Stimulated activated CD4-positive, alpha-beta T cell treated with anti-CD3 and anti-CD28 coated beads, Interleukin-2, amount 100 ng/mL, for 48 hours (primary cell): Measurements from ENCODE around the gene RMDN3.

Experiments used
- DNase-seq, 2 donors: peaks; one replicate each; pipeline ENCODE4 v3.0.0-alpha.2; 2020

RMDN3 gene

DNA sequence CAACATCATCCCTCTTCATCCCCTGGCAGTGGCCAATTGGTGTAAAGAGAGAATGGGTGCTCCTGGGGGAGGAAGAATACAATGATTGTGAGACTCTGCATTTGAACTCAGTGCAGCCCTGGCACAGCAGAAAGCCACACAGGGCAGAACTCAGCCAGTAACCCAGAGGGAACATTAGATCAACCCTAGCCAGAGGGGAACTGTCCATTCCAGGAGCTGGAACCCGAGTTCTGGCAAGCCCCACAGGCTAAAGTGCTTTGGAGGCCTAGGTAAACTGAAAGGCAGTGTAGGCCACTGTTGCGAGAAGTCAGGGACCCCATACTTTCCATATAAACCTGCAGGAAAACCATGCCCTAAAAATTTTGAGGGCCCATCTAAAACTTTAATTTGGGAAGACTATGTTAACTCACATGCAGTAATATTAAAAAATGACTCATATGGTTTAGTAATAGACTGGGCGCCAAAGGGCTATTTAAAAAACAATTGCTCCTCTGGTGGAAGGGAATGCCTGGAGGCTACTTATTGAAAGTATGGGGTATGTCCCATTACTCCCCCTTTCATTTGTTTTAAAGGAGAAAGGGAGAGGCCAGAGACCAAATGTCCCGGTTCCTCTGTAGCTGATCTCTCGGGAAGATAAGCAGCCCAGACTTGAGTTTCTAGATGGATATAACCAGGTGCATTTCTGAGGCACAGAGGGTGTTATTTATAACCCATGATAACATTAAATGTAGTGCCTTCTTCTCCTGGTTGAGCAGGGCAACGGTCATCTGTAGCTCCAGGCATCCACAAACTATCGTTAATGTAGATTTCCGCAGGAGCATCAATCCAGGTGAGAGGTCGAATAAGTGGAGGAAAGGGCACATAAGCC is 65.9 kb downstream of the RMDN3 start:
- DNase-seq = no peak
